LNCaP clone FGC (cell line): ENCODE measurements around the gene HKDC1.

Source experiments
- DNase-seq: peaks from one replicate; pipeline ENCODE4 v3.0.0-alpha.2; 2011; ENCODE audit warnings: low read depth
- H3K4me3 ChIP-seq: 2 replicates; pipeline ENCODE4 v1.5.1; 2011; ENCODE audit warnings: mild to moderate bottlenecking, low read depth, low read length, control low read depth
- TF ChIP-seq, protein P1 (sequence below): IDR thresholded peaks from 2 replicates; pipeline ENCODE4 v1.5.1; 2012; ENCODE audit warnings: mild to moderate bottlenecking; ENCODE audit not compliant: control insufficient read depth, insufficient read depth; ENCODE audit errors: extremely low read depth

Gene HKDC1

DNA sequence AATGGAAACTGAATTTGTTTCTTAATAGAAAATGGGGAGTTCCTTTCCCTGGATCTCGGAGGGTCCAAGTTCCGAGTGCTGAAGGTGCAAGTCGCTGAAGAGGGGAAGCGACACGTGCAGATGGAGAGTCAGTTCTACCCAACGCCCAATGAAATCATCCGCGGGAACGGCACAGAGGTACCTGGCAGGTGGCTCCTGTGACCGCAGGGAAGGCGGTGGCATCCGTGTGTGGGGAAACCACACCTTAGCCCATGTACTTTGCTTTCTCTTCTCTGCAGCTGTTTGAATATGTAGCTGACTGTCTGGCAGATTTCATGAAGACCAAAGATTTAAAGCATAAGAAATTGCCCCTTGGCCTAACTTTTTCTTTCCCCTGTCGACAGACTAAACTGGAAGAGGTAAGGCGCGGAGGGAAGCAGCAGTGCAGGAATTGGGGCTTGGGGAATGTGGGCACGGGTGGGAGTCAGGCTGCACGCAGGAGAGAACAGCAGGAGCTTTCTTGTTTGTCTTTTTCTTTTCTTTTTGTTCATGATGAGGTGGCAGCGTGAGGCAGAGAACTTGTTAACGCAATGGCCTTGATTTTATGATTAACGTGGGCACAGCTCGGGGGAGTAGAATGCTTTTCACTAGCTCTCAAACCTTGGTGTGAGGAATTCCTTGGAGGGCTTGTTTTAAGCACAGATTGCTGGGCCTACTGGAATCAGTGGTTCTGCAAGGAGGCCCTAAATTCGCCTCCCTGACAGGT, 12.8 kb downstream of the HKDC1 start:
- no peak overlapping the region for H3K4me3 ChIP-seq
- DNase-seq = no peak
- TF ChIP-seq, protein P1, sequence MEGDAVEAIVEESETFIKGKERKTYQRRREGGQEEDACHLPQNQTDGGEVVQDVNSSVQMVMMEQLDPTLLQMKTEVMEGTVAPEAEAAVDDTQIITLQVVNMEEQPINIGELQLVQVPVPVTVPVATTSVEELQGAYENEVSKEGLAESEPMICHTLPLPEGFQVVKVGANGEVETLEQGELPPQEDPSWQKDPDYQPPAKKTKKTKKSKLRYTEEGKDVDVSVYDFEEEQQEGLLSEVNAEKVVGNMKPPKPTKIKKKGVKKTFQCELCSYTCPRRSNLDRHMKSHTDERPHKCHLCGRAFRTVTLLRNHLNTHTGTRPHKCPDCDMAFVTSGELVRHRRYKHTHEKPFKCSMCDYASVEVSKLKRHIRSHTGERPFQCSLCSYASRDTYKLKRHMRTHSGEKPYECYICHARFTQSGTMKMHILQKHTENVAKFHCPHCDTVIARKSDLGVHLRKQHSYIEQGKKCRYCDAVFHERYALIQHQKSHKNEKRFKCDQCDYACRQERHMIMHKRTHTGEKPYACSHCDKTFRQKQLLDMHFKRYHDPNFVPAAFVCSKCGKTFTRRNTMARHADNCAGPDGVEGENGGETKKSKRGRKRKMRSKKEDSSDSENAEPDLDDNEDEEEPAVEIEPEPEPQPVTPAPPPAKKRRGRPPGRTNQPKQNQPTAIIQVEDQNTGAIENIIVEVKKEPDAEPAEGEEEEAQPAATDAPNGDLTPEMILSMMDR = no peak

DNA sequence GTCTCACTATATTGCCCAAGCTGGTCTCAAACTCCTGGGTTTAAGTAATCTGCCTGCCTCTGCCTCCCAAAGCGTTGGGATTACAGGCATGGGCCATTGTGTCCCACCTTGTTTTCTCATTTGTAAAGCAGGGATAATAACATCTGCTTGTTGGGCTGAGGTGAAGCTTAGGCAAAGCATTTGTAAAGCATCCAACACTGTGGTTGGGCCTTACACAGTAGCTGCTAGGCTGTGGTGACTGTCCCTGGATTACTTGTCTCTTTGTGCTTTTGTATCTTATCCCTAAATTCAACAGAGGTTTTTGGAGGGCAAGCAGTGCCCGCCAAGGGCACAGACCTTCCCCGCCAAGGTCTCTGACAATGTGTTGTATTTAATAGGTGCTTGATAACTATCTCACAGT, 14.3 kb downstream of the HKDC1 start:
- TF ChIP-seq, protein P1 = no peak
- no peak overlapping the region for H3K4me3 ChIP-seq
- no peak for DNase-seq

DNA sequence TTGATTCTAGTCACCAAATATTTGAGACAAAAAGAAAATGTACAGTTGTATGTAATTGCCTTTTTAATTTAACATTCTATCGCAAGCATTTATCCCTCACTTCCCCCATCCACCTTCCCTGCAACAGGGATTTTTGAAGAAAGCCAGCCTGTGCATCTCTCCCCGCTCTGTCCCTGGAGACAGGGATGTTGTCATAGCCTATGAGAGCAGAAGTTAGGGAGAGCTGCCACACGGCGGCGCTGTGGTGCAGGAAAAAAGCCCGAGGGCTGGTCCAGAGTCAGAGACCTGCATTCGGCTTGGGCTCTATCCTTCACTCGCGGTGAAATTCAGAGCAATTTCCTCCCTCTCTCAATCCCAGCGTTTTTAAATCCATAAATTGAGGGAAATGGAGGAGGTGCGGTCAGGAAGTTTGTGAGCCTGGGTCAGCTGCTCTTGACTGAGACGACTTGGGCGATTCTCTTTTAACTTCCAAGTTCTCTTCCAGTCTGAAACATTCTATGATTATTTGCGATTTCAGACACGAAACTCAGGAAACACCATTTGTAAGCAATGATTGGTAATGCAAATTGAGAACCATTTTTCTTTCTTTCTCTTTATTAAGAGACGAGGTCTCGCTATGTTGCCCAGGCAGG, 17.5 kb downstream of the HKDC1 start:
- TF ChIP-seq, protein P1 = peak; percentile 95
- no peak for DNase-seq
- H3K4me3 ChIP-seq = no peak overlapping the region

DNA sequence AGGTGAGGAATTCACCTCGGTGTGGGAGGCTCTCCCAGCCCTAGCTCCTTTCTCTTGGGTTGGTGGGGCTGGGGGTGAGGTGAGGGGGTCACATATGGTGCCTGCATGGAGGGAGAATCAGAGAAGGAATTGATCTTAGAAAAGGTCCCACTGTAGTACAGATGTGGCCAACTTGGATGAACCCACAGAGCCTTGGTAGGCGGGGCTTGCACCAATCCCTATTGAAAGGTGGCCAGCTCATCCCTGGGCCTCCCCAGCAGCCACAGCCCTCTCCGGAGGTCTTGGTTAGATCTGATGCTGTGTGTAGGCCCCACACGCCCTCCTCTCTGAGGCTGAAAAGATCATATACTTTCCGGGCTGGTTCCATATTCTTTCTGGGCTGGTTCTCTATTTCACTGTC, 19.0 kb downstream of the HKDC1 start:
- TF ChIP-seq, protein P1 = no peak
- no peak for DNase-seq
- no peak overlapping the region for H3K4me3 ChIP-seq

DNA sequence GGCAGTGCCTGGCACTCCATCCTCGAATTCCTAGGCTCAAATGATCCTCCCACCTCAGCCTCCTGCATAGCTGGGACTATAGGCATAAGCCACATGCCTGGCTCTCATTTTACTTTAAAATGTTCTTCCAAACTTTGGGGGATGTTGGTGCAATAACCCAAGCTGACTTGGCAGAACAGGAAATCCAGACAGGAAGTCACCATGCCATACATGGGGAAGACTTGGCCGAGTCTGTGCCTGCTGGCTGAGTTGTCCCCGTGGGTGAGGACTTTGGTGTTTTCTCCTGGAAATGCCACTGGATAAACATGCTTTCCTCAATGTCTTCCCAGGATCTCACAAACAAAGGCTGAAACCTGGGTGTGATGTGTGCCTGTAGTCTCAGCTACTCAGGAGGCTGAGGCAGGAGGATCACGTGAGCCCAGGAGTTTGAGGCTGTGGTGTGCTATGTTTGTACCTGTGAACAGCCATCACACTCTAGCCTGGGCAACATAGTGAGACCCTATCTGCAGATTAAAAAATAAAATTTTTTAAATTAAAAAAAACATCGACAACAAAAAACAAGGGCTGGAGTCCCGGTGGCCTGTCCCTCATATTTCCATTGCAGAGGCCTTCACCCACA, 19.8 kb downstream of the HKDC1 start:
- no peak overlapping the region for H3K4me3 ChIP-seq
- no peak for DNase-seq
- TF ChIP-seq, protein P1 = no peak

DNA sequence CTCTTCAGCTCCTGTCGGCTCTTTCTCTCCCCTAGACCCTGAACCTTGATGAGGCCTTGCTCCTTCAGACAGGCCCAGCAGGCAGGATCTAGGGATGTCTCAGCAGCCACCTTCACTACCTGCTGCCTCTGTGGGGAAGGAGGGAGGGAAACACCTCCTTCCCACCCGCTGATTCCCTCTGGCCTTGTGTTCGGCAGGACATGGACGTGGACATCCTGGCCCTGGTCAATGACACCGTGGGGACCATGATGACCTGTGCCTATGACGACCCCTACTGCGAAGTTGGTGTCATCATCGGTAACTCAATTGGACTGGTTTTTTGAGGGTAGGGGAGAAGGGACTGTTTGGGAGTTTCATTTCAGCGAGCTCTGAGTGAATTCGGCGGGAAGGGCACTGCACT, 20.3 kb downstream of the HKDC1 start:
- no peak overlapping the region for H3K4me3 ChIP-seq
- TF ChIP-seq, protein P1 = no peak

More for the DNA sequence above, 20.3 kb downstream of the HKDC1 start:
- no peak for DNase-seq
